ENCODE data around the gene NTRK2. TPM values are rescaled to one million over a fixed set of nuclear protein-coding genes. Genes with fewer than 3 reads are reported as not detected.

NTRK2 gene
- polyA plus RNA-seq, 1 donor (not counting 4 experiments of a cell fraction or from before 2014, with no cell fraction given), result 0.08 TPM

GRCh38 chr9:84937180-84937579 lies 267.7 kb downstream of the NTRK2 start:
- no peak overlapping the region for H3K9ac ChIP-seq (ENCODE audit: control insufficient read depth, extremely low read depth, insufficient read depth, low read length)
- FAIRE-seq (no peak), DNase-seq (ENCODE audit: low read depth, low spot score) (no peak)
- H4K20me1 ChIP-seq (ENCODE audit: control insufficient read depth, extremely low read depth, insufficient read depth, low read length), result no peaks in the 10 kb centered on the region
- no peaks in the 10 kb centered on the region for H3K9me3 ChIP-seq (ENCODE audit: control insufficient read depth, low read depth, low read length)
- dilution Hi-C loops (cut with MboI; ENCODE audit: extremely low pct_ligation_motif_present, low sequenced_read_pairs), result no loop called here
- no peak overlapping the region for H3K4me2 ChIP-seq (ENCODE audit: control insufficient read depth, extremely low read depth, insufficient read depth, low read depth, low read length)
- H3K4me1 ChIP-seq (ENCODE audit: control insufficient read depth, extremely low read depth, insufficient read depth, low read length), result peaks cover 8% of the 10 kb centered on the region
- H2AFZ ChIP-seq (ENCODE audit: control insufficient read depth, low read length), result no peak overlapping the region
- no peak overlapping the region for H3K4me3 ChIP-seq (ENCODE audit: control insufficient read depth in 2 of 3, extremely low read depth in 1 of 3, insufficient read depth in 2 of 3, low read depth in 1 of 3, low read length in 3 of 3)
- TF ChIP-seq EZH2 (IDR thresholded peaks at IDR 0.05; ENCODE audit: low read length), result no peak
- TF ChIP-seq CTCF (optimal IDR thresholded peaks at IDR 0.05 in 1 of 3, IDR thresholded peaks at IDR 0.05 in 1 of 3, conservative IDR thresholded peaks at IDR 0.05 in 1 of 3; ENCODE audit: extremely low read depth in 1 of 3, insufficient read depth in 2 of 3, low read length in 3 of 3), result no peak
- no peaks in the 10 kb centered on the region for H3K79me2 ChIP-seq (ENCODE audit: control insufficient read depth, insufficient read depth, low read length)
- H3K9me1 ChIP-seq (ENCODE audit: control insufficient read depth, extremely low read depth, insufficient read depth, low read length), result no peaks in the 10 kb centered on the region
- H3K27me3 ChIP-seq (ENCODE audit: control insufficient read depth, extremely low read depth, insufficient read depth, low read length), result no peaks in the 10 kb centered on the region
- no peaks in the 10 kb centered on the region for H3K36me3 ChIP-seq (ENCODE audit: control insufficient read depth in 2 of 2, extremely low read depth in 1 of 2, insufficient read depth in 2 of 2, low read length in 2 of 2)
- no peak overlapping the region for H3K27ac ChIP-seq (ENCODE audit: control insufficient read depth, insufficient read depth, low read length)

- no peaks in the 10 kb centered on the region for H4K20me1 ChIP-seq (ENCODE audit: control insufficient read depth, extremely low read depth, insufficient read depth, low read length)
- H3K4me1 ChIP-seq (ENCODE audit: control insufficient read depth, extremely low read depth, insufficient read depth, low read length), result peaks cover 8% of the 10 kb centered on the region
- H3K4me2 ChIP-seq (ENCODE audit: control insufficient read depth, extremely low read depth, insufficient read depth, low read depth, low read length), result no peak overlapping the region
- H3K27ac ChIP-seq (ENCODE audit: control insufficient read depth, insufficient read depth, low read length), result no peak overlapping the region
- H3K9ac ChIP-seq (ENCODE audit: control insufficient read depth, extremely low read depth, insufficient read depth, low read length), result no peak overlapping the region
- H3K9me3 ChIP-seq (ENCODE audit: control insufficient read depth, low read depth, low read length), result no peaks in the 10 kb centered on the region
- FAIRE-seq (no peak), DNase-seq (ENCODE audit: low read depth, low spot score) (no peak)
- TF ChIP-seq CTCF (optimal IDR thresholded peaks at IDR 0.05 in 1 of 3, IDR thresholded peaks at IDR 0.05 in 1 of 3, conservative IDR thresholded peaks at IDR 0.05 in 1 of 3; ENCODE audit: extremely low read depth in 1 of 3, insufficient read depth in 2 of 3, low read length in 3 of 3) (no peak), EZH2 (IDR thresholded peaks at IDR 0.05; ENCODE audit: low read length) (no peak)
- H2AFZ ChIP-seq (ENCODE audit: control insufficient read depth, low read length), result no peak overlapping the region
- no peaks in the 10 kb centered on the region for H3K79me2 ChIP-seq (ENCODE audit: control insufficient read depth, insufficient read depth, low read length)
- dilution Hi-C loops (cut with MboI; ENCODE audit: extremely low pct_ligation_motif_present, low sequenced_read_pairs), result no loop called here
- H3K9me1 ChIP-seq (ENCODE audit: control insufficient read depth, extremely low read depth, insufficient read depth, low read length), result no peaks in the 10 kb centered on the region
- no peaks in the 10 kb centered on the region for H3K27me3 ChIP-seq (ENCODE audit: control insufficient read depth, extremely low read depth, insufficient read depth, low read length)
- no peak overlapping the region for H3K4me3 ChIP-seq (ENCODE audit: control insufficient read depth in 2 of 3, extremely low read depth in 1 of 3, insufficient read depth in 2 of 3, low read depth in 1 of 3, low read length in 3 of 3)
- no peaks in the 10 kb centered on the region for H3K36me3 ChIP-seq (ENCODE audit: control insufficient read depth in 2 of 2, extremely low read depth in 1 of 2, insufficient read depth in 2 of 2, low read length in 2 of 2)
Measured at GRCh38 chr9:84937581-84937980, 268.1 kb downstream of the NTRK2 start.
